OCI-LY7 (cell line): Measurements from ENCODE around the gene BICC1. TPM values are rescaled to one million over a fixed set of nuclear protein-coding genes. Genes with fewer than 3 reads are reported as not detected.

Experiments used
- BruUV-seq: library from RNA; stranded (reverse); fragments of 400-500 nt; replicated peaks from 2 replicates; lab custom pipeline; 2021; lab: Mats Ljungman, UMichigan
- CTCF ChIA-PET: fragments of 300-600 bp; sonication (Branson Sonifier 250); formaldehyde crosslinking; loops from one replicate; lab custom pipeline; 2022; ENCODE audit warnings: antibody characterized with exemption; ENCODE audit not compliant: unreplicated experiment; lab: Charles Lee
- POLR2A ChIA-PET: fragments of 300-600 bp; sonication (Branson Sonifier 250); formaldehyde crosslinking; loops from one replicate; lab custom pipeline; 2022; ENCODE audit warnings: antibody characterized with exemption; lab: Charles Lee
- DNase-seq: peaks from one replicate; pipeline ENCODE4 v3.0.0-alpha.2; 2015; ENCODE audit warnings: low spot score
- H2AFZ ChIP-seq: fragments of 200-600 bp; sonication (generic), shearing (Covaris generic); 2 replicates; pipeline ENCODE4 v1.6.1; 2014; ENCODE audit warnings: mild to moderate bottlenecking, antibody characterized with exemption, low read length, moderate library complexity
- H3K27ac ChIP-seq: fragments of 200-600 bp; sonication (generic); 2 replicates; pipeline ENCODE4 v1.5.1; 2014; ENCODE audit warnings: mixed run types, low read depth, mild to moderate bottlenecking, moderate library complexity, low read length, inconsistent platforms; ENCODE audit not compliant: poor library complexity, severe bottlenecking
- H3K36me3 ChIP-seq: fragments of 200-600 bp; sonication (generic); 2 replicates; pipeline ENCODE4 v1.6.1; 2014; ENCODE audit warnings: mild to moderate bottlenecking, antibody characterized with exemption, low read length, moderate library complexity, mixed read lengths; ENCODE audit not compliant: insufficient read depth
- H3K4me1 ChIP-seq: fragments of 200-600 bp; sonication (generic); 2 replicates; pipeline ENCODE4 v1.5.1; 2014; ENCODE audit warnings: mild to moderate bottlenecking, low read length; ENCODE audit not compliant: insufficient read depth, poor library complexity, severe bottlenecking
- H3K4me2 ChIP-seq: fragments of 200-600 bp; sonication (generic); 2 replicates; pipeline ENCODE4 v1.6.1; 2014; ENCODE audit warnings: mild to moderate bottlenecking, low read length
- H3K4me3 ChIP-seq: fragments of 200-600 bp; sonication (generic); 2 replicates; pipeline ENCODE4 v1.5.1; 2014; ENCODE audit warnings: mild to moderate bottlenecking, low read depth, low read length; ENCODE audit not compliant: poor library complexity, severe bottlenecking
- H3K79me2 ChIP-seq: fragments of 200-600 bp; sonication (generic); 2 replicates; pipeline ENCODE4 v1.6.1; 2016; ENCODE audit warnings: low read depth, mild to moderate bottlenecking, low read length, moderate library complexity, mixed read lengths; ENCODE audit not compliant: insufficient read depth
- H3K9me2 ChIP-seq: fragments of 200-600 bp; sonication (generic); 2 replicates; pipeline ENCODE4 v1.6.1; 2016; ENCODE audit warnings: mild to moderate bottlenecking, low read length, mixed read lengths; ENCODE audit not compliant: insufficient read depth
- H3K9me3 ChIP-seq: fragments of 200-600 bp; sonication (generic); 2 replicates; pipeline ENCODE4 v1.6.1; 2014; ENCODE audit warnings: mild to moderate bottlenecking, mixed run types, low read length, mixed read lengths
- H4K20me1 ChIP-seq: fragments of 200-600 bp; sonication (generic); 2 replicates; pipeline ENCODE4 v1.6.1; 2014; ENCODE audit warnings: mild to moderate bottlenecking, antibody characterized with exemption, low read length, moderate library complexity, mixed read lengths; ENCODE audit not compliant: insufficient read depth
- CTCF ChIP-seq: fragments of 200-600 bp; sonication (generic); conservative IDR thresholded peaks from 2 replicates; pipeline ENCODE4 v1.5.1; 2014; ENCODE audit warnings: mild to moderate bottlenecking, antibody characterized with exemption, low read length, moderate library complexity, mixed read lengths
- EZH2phosphoT487 ChIP-seq: fragments of 200-600 bp; sonication (generic); IDR thresholded peaks from 2 replicates; pipeline ENCODE4 v1.6.1; 2018; ENCODE audit warnings: low read depth, borderline replicate concordance, mild to moderate bottlenecking, mixed run types, antibody characterized with exemption, low read length, moderate library complexity, mixed read lengths
- intact Hi-C: fragments of 100-400 bp; cut with micrococcal nuclease; formaldehyde crosslinking; loops from one replicate; pipeline ENCODE4 v1.10.0; 2022; ENCODE audit not compliant: unreplicated experiment
- total RNA-seq, 2 experiments: library from RNA; depleted of rRNA in 1 of 2; stranded (reverse); fragments of >200 nt in 1 of 2; shearing (Covaris generic) in 1 of 2; gene quantifications; 2 replicates each; pipeline ENCODE4 v1.2.3, GENCODE V29; 2014 to 2022

BICC1 gene
- total RNA-seq, 2 experiments from 2014 or later: not detected

DNA sequence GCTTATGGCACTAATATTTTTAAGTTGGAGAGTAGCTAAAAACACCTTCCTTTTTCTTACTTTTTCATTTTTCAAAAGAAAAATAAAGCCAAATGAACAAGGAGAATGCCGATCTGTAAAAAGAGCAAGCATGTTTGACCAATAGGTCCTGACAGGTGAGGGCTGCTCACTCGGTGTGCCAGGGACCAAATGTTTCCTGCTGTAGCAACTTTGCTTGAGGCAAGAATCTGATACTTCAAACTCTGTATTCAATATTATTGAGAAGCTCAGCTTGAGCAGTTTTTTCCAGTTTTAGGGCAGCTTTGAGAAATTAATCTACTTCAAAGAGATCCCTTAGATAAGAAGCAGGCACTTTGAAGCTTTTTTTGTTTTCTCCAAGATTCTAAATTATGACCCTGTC, 298.1 kb downstream of the BICC1 start:
- Histone ChIP-seq H3K4me3 (no peak overlapping the region), H3K36me3 (no peaks in the 10 kb centered on the region), H4K20me1 (no peaks in the 10 kb centered on the region), H3K9me3 (no peaks in the 10 kb centered on the region), H2AFZ (no peak overlapping the region), H3K79me2 (no peaks in the 10 kb centered on the region), H3K4me1 (no peaks in the 10 kb centered on the region), H3K4me2 (no peak overlapping the region), H3K9me2 (no peaks in the 10 kb centered on the region), H3K27ac (no peak overlapping the region)
- DNase-seq: no peak
- CTCF ChIA-PET: no interaction called here
- TF ChIP-seq EZH2phosphoT487 (no peak), CTCF (no peak)
- BruUV-seq: no TSS peak
- intact Hi-C loops: no loop called here
- POLR2A ChIA-PET: no interaction called here

DNA sequence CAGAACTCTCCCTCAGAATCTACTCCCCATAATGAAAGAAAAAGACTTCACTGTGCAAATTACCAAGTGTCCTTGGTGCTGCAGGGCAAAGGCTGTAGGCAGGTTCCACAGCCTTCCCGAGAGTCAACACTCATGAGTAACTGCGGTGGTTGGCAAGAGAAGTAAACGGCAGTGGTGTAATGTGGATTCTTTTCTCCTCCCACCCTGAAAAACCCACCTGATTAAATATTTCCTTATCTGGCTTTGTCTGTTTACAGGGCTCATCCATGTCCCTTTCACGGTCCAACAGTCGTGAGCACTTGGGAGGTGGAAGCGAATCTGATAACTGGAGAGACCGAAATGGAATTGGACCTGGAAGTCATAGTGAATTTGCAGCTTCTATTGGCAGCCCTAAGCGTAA, 300.9 kb downstream of the BICC1 start:
- ChIA-PET CTCF (no interaction called here), POLR2A (no interaction called here)
- Histone ChIP-seq H2AFZ (no peak overlapping the region), H3K4me2 (no peak overlapping the region), H4K20me1 (no peaks in the 10 kb centered on the region), H3K9me2 (no peaks in the 10 kb centered on the region), H3K79me2 (no peaks in the 10 kb centered on the region), H3K27ac (no peak overlapping the region), H3K36me3 (no peaks in the 10 kb centered on the region), H3K4me3 (no peak overlapping the region), H3K9me3 (no peaks in the 10 kb centered on the region), H3K4me1 (no peaks in the 10 kb centered on the region)
- intact Hi-C loops: no loop called here
- TF ChIP-seq CTCF: no peak
- TF ChIP-seq EZH2phosphoT487: no peak
- DNase-seq: no peak
- BruUV-seq: no TSS peak

- BruUV-seq: no TSS peak
- H3K4me2 ChIP-seq: no peak overlapping the region
- intact Hi-C loops: no loop called here
Measured at GRCh38 chr10:58817201-58817846, 304.7 kb downstream of the BICC1 start.

More at GRCh38 chr10:58817201-58817846, 304.7 kb downstream of the BICC1 start:
- H3K9me3 ChIP-seq: no peaks in the 10 kb centered on the region
- H3K36me3 ChIP-seq: no peaks in the 10 kb centered on the region
- no peaks in the 10 kb centered on the region for H3K4me1 ChIP-seq
- H3K79me2 ChIP-seq: no peaks in the 10 kb centered on the region
- H3K9me2 ChIP-seq: no peaks in the 10 kb centered on the region
- no peak overlapping the region for H2AFZ ChIP-seq
- H4K20me1 ChIP-seq: no peaks in the 10 kb centered on the region
- DNase-seq: no peak
- H3K4me3 ChIP-seq: no peak overlapping the region
- H3K27ac ChIP-seq: no peak overlapping the region
- TF ChIP-seq EZH2phosphoT487: no peak
- TF ChIP-seq CTCF: no peak
- POLR2A ChIA-PET: interaction anchor here (0.7 kb wide), 1 partner anchor 15 kb away, joined by 3 read pairs; no protein-coding TSS in a partner anchor
- CTCF ChIA-PET: no interaction called here
